ENCODE measurements around the gene LRRC4C. TPM values are rescaled to one million over a fixed set of nuclear protein-coding genes. Genes with fewer than 3 reads are reported as not detected.

LRRC4C gene
- total RNA-seq, 3 donors from 2014 or later (not counting 1 experiment from before 2014, with no cell fraction given) = not detected

DNA sequence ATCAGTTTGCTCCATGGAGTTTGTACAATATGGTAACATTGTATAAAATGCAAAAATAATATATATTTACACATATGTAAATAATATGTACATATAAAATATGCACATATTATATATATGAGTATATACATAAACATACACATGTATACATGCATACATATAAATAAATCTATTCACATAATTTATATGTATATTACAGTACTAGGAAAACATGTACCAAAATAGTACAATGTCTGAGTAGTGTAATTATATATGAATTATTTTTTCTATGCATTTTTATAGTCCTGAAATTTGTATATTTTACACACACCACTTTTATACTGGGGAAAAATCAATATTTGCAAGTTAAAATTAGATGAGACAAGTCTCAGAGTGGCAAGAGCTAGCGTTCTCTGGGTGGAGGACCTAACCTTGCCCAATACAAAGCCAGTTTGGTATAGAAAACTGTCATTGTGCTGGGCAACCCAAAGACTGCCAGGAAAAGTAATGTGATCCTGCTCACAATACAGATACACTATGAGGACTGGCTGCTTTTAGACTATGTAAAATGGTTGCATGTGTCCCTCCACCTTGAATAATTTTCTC, 889.4 kb downstream of the LRRC4C start:
- no peak overlapping the region for H3K4me3 ChIP-seq (ENCODE audit: low read length)
- no peaks in the 10 kb centered on the region for H3K27me3 ChIP-seq (ENCODE audit: control insufficient read depth, insufficient read depth, low read length)
- no peak overlapping the region for H3K4me3 Mint-ChIP-seq
- no peaks in the 10 kb centered on the region for H3K4me1 Mint-ChIP-seq
- peaks cover 7% of the 10 kb centered on the region for H3K36me3 Mint-ChIP-seq
- 95% methylated on average over 1 of the region's 1 CpG for WGBS (ENCODE audit: insufficient coverage)
- H3K27ac Mint-ChIP-seq = no peak overlapping the region
- DNase-seq (no peak), ATAC-seq (no peak)
- TF ChIP-seq, protein P1, sequence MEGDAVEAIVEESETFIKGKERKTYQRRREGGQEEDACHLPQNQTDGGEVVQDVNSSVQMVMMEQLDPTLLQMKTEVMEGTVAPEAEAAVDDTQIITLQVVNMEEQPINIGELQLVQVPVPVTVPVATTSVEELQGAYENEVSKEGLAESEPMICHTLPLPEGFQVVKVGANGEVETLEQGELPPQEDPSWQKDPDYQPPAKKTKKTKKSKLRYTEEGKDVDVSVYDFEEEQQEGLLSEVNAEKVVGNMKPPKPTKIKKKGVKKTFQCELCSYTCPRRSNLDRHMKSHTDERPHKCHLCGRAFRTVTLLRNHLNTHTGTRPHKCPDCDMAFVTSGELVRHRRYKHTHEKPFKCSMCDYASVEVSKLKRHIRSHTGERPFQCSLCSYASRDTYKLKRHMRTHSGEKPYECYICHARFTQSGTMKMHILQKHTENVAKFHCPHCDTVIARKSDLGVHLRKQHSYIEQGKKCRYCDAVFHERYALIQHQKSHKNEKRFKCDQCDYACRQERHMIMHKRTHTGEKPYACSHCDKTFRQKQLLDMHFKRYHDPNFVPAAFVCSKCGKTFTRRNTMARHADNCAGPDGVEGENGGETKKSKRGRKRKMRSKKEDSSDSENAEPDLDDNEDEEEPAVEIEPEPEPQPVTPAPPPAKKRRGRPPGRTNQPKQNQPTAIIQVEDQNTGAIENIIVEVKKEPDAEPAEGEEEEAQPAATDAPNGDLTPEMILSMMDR (IDR thresholded peaks at IDR 0.05) = no peak
- no peaks in the 10 kb centered on the region for H3K36me3 ChIP-seq (ENCODE audit: control insufficient read depth, insufficient read depth, low read length)
- intact Hi-C loops (cut with micrococcal nuclease) = no loop called here
- H3K9me3 ChIP-seq (ENCODE audit: control insufficient read depth, insufficient read depth, low read length) = peaks cover 6% of the 10 kb centered on the region
- no peaks in the 10 kb centered on the region for H3K27me3 Mint-ChIP-seq (ENCODE audit: low read depth in 2 of 2)
- no peaks in the 10 kb centered on the region for H3K4me1 ChIP-seq (ENCODE audit: control insufficient read depth, insufficient read depth, low read length)
- no peak overlapping the region for H3K27ac ChIP-seq (ENCODE audit: low read length)
- H3K9me3 Mint-ChIP-seq = peaks cover 8 to 16% of the 10 kb centered on the region in 2 donors

DNA sequence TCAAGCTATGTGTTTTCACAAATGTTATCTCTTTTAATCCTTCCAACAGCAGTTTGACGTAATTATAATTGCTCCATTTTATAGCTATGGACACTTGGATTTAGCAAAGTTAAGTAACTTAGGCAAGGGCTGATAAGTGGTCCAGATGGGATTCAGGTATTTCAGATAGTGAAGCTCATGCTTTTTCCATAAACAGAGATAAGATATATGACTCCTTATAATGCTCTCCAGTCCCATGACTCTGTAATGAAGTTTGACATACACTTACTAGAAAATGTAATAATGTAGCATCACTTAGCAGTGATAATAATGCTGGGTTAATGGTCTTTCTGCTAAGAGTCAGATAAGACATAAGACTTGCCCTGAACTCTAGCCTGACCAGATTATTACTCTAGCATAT, 892.1 kb downstream of the LRRC4C start:
- peaks cover 11 to 18% of the 10 kb centered on the region in 2 donors for H3K9me3 Mint-ChIP-seq

DNA sequence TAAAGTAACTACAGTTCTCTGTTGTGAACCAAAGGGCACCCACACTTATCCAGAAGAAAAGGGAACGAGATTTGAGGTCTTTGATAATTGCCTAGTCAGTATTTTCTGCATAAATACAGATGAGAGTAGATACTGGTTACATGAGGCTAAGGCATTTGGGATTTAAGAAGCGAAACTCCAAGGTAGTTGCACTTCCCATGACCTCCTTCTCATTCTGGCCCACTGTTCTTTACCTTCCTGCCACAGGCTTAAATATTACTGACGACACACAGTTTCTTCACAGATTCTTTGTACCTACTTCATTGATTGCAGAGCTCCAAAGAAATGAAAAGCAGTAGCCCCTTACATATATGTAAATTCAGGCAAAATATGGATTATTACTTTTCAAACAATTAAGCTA, 915.3 kb downstream of the LRRC4C start:
- DNase-seq (no peak), ATAC-seq (no peak)
- Mint-ChIP-seq H3K27ac (no peak overlapping the region), H3K27me3 (ENCODE audit: low read depth in 2 of 2) (no peaks in the 10 kb centered on the region), H3K36me3 (peaks cover 10% of the 10 kb centered on the region), H3K9me3 (peaks cover 13 to 28% of the 10 kb centered on the region in 2 donors), H3K4me3 (no peak overlapping the region), H3K4me1 (no peaks in the 10 kb centered on the region)
- intact Hi-C loops (cut with micrococcal nuclease) = no loop called here
- TF ChIP-seq, protein P1 (IDR thresholded peaks at IDR 0.05) = no peak
- Histone ChIP-seq H3K36me3 (ENCODE audit: control insufficient read depth, insufficient read depth, low read length) (no peaks in the 10 kb centered on the region), H3K27ac (ENCODE audit: low read length) (no peak overlapping the region), H3K9me3 (ENCODE audit: control insufficient read depth, insufficient read depth, low read length) (no peaks in the 10 kb centered on the region), H3K27me3 (ENCODE audit: control insufficient read depth, insufficient read depth, low read length) (no peaks in the 10 kb centered on the region), H3K4me3 (ENCODE audit: low read length) (no peak overlapping the region), H3K4me1 (ENCODE audit: control insufficient read depth, insufficient read depth, low read length) (no peaks in the 10 kb centered on the region)
- 76% methylated on average over 2 of the region's 3 CpGs for whole genome bisulfite sequencing (ENCODE audit: insufficient coverage)

More for the DNA sequence above, 892.1 kb downstream of the LRRC4C start:
- Mint-ChIP-seq H3K27me3 (ENCODE audit: low read depth in 2 of 2) (no peaks in the 10 kb centered on the region), H3K4me3 (no peak overlapping the region), H3K27ac (no peak overlapping the region), H3K36me3 (peaks cover 8% of the 10 kb centered on the region), H3K4me1 (no peaks in the 10 kb centered on the region)
- H3K27ac ChIP-seq (ENCODE audit: low read length) = no peak overlapping the region
- ATAC-seq = no peak
- H3K4me3 ChIP-seq (ENCODE audit: low read length) = no peak overlapping the region
- no peak for DNase-seq
- intact Hi-C loops (cut with micrococcal nuclease) = no loop called here
- H3K27me3 ChIP-seq (ENCODE audit: control insufficient read depth, insufficient read depth, low read length) = no peaks in the 10 kb centered on the region
- TF ChIP-seq, protein P1 (IDR thresholded peaks at IDR 0.05) = no peak
- H3K4me1 ChIP-seq (ENCODE audit: control insufficient read depth, insufficient read depth, low read length) = no peaks in the 10 kb centered on the region
- 80% methylated on average over 1 of the region's 1 CpG for WGBS (ENCODE audit: insufficient coverage)
- H3K36me3 ChIP-seq (ENCODE audit: control insufficient read depth, insufficient read depth, low read length) = no peaks in the 10 kb centered on the region
- H3K9me3 ChIP-seq (ENCODE audit: control insufficient read depth, insufficient read depth, low read length) = peaks cover 10% of the 10 kb centered on the region

DNA sequence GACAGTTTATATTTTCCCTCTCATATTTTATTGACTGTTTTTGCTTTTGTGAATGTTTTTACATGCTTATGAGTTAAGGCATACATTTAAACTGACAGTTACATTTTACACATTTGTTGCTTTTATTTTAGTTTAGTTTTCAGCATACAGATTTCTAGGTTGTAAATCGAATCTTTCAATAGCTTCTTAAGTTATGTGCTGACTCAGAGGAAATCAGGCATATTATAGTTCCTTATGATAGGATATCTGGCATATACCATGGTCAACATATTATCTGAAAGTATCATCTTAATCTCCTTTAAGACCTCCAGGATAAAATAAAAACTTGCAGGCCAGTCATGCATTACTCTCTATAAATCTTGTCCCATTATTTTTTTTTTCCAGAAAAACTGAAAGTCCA, 916.6 kb downstream of the LRRC4C start:
- H3K27ac ChIP-seq (ENCODE audit: low read length) = no peak overlapping the region
- TF ChIP-seq, protein P1 (IDR thresholded peaks at IDR 0.05) = no peak
- no peak for DNase-seq
- ATAC-seq = no peak
- no peaks in the 10 kb centered on the region for H3K36me3 ChIP-seq (ENCODE audit: control insufficient read depth, insufficient read depth, low read length)
- no peak overlapping the region for H3K4me3 ChIP-seq (ENCODE audit: low read length)
- no peaks in the 10 kb centered on the region for H3K9me3 ChIP-seq (ENCODE audit: control insufficient read depth, insufficient read depth, low read length)
- peaks cover 10% of the 10 kb centered on the region for H3K36me3 Mint-ChIP-seq
- no peaks in the 10 kb centered on the region for H3K4me1 Mint-ChIP-seq
- no peaks in the 10 kb centered on the region for H3K4me1 ChIP-seq (ENCODE audit: control insufficient read depth, insufficient read depth, low read length)
- no CpG with 5 or more reads among the region's 1 CpG for WGBS (ENCODE audit: insufficient coverage)
- H3K27me3 ChIP-seq (ENCODE audit: control insufficient read depth, insufficient read depth, low read length) = no peaks in the 10 kb centered on the region
- H3K27ac Mint-ChIP-seq = no peak overlapping the region
- H3K9me3 Mint-ChIP-seq = peaks cover 14 to 22% of the 10 kb centered on the region in 2 donors
- intact Hi-C loops (cut with micrococcal nuclease) = no loop called here
- no peak overlapping the region for H3K4me3 Mint-ChIP-seq
- H3K27me3 Mint-ChIP-seq (ENCODE audit: low read depth in 2 of 2) = no peaks in the 10 kb centered on the region

Measured in natural killer cell (primary cell).